HepG2 (cell line): Measurements from ENCODE around the gene RARG. TPM values are rescaled to one million over a fixed set of nuclear protein-coding genes. Genes with fewer than 3 reads are reported as not detected.

ENCODE experiments used
- ASH2L ChIP-seq: fragments of 300-600, 200-600 bp; sonication (generic); IDR thresholded peaks from 2 replicates; pipeline ENCODE4 v1.7.0; 2017; ENCODE audit warnings: low read depth, mild to moderate bottlenecking, moderate library complexity, mixed read lengths, low read length; ENCODE audit not compliant: insufficient read length
- CENPX ChIP-seq: sonication (generic); formaldehyde crosslinking; IDR thresholded peaks from 2 replicates; pipeline ENCODE4 v1.9.0; 2021; ENCODE audit warnings: mild to moderate bottlenecking, missing genetic modification reagents, moderate library complexity
- DNMT1 ChIP-seq: sonication (generic); formaldehyde crosslinking; IDR thresholded peaks from 2 replicates; pipeline ENCODE4 v1.5.1; 2020; ENCODE audit warnings: mild to moderate bottlenecking, missing genetic modification reagents
- JUN ChIP-seq: sonication (generic); formaldehyde crosslinking; IDR thresholded peaks from 2 replicates; pipeline ENCODE4 v1.4.0; 2020; ENCODE audit warnings: mild to moderate bottlenecking, missing genetic modification reagents
- KLF15 ChIP-seq: sonication (generic); formaldehyde crosslinking; IDR thresholded peaks from 2 replicates; pipeline ENCODE4 v1.8.1; 2023; ENCODE audit warnings: borderline replicate concordance, mild to moderate bottlenecking, inconsistent platforms, missing genetic modification reagents, mixed read lengths
- NR3C1 ChIP-seq: sonication (generic); formaldehyde crosslinking; IDR thresholded peaks from 2 replicates; pipeline ENCODE4 v1.4.0; 2020; ENCODE audit warnings: missing genetic modification reagents
- PAX8 ChIP-seq: sonication (generic); formaldehyde crosslinking; IDR thresholded peaks from 2 replicates; pipeline ENCODE4 v1.8.0; 2022; ENCODE audit warnings: mild to moderate bottlenecking, missing genetic modification reagents, borderline replicate concordance
- SP1 ChIP-seq, 2 experiments: fragments of 450-650 bp in 1 of 2; sonication (generic) in 1 of 2; formaldehyde crosslinking in 1 of 2; IDR thresholded peaks; 2 replicates each; pipeline versions ENCODE4 v1.4.0 to v1.6.1; 2016 to 2020; ENCODE audit warnings: missing genetic modification reagents in 1 of 2
- ZNF558 ChIP-seq: sonication (generic); formaldehyde crosslinking; IDR thresholded peaks from 2 replicates; pipeline ENCODE4 v1.9.0; 2022; ENCODE audit warnings: mild to moderate bottlenecking, missing genetic modification reagents, borderline replicate concordance
- polyA plus RNA-seq, 8 experiments: library from polyadenylated mRNA; depleted of rRNA in 3 of 8; stranded (reverse) in 7 of 8; unstranded in 1 of 8; fragments of >200 nt; fragmentation: Illumina TruSeq in 4 of 8; extraction: Trizol in 4 of 8; gene quantifications; 2 replicates each; pipeline versions ENCODE4 v1.2.1 to v1.2.3, GENCODE V29; 2011 to 2016; ENCODE audit warnings: low read depth in 4 of 8, missing spikeins in 1 of 8, mixed read lengths in 1 of 8; ENCODE audit not compliant: insufficient read depth in 1 of 8
- total RNA-seq, 5 experiments: library from RNA; depleted of rRNA; stranded (reverse); fragments of >200 nt; fragmentation: Illumina TruSeq; extraction: Trizol; gene quantifications; 2 replicates each; pipeline ENCODE4 v1.2.3, GENCODE V29; 2016; ENCODE audit warnings: low read depth in 1 of 5
- TF ChIP-seq, protein P1 (sequence below), 2 experiments: sonication (generic) in 1 of 2; formaldehyde crosslinking in 1 of 2; IDR thresholded peaks; 2 replicates each; pipeline versions ENCODE4 v1.6.1 to v1.9.0; 2014 to 2022; ENCODE audit warnings: antibody characterized with exemption in 1 of 2, borderline replicate concordance in 1 of 2, inconsistent platforms in 1 of 2, low read depth in 1 of 2, missing genetic modification reagents in 1 of 2
- TF ChIP-seq, protein P2 (sequence below): sonication (generic); formaldehyde crosslinking; conservative IDR thresholded peaks from 2 replicates; pipeline ENCODE4 v1.4.0; 2020; ENCODE audit warnings: missing genetic modification reagents
- TF ChIP-seq, protein P3 (sequence below): sonication (generic); formaldehyde crosslinking; IDR thresholded peaks from 2 replicates; pipeline ENCODE4 v1.5.0; 2020; ENCODE audit warnings: mild to moderate bottlenecking, missing genetic modification reagents

Gene RARG
- total and polyA plus RNA-seq, 2 of the 13 experiments (the other 11 are each of a cell fraction or from before 2014, with no cell fraction given), result 0.77 to 1.5 TPM

- TF ChIP-seq, protein P1, sequence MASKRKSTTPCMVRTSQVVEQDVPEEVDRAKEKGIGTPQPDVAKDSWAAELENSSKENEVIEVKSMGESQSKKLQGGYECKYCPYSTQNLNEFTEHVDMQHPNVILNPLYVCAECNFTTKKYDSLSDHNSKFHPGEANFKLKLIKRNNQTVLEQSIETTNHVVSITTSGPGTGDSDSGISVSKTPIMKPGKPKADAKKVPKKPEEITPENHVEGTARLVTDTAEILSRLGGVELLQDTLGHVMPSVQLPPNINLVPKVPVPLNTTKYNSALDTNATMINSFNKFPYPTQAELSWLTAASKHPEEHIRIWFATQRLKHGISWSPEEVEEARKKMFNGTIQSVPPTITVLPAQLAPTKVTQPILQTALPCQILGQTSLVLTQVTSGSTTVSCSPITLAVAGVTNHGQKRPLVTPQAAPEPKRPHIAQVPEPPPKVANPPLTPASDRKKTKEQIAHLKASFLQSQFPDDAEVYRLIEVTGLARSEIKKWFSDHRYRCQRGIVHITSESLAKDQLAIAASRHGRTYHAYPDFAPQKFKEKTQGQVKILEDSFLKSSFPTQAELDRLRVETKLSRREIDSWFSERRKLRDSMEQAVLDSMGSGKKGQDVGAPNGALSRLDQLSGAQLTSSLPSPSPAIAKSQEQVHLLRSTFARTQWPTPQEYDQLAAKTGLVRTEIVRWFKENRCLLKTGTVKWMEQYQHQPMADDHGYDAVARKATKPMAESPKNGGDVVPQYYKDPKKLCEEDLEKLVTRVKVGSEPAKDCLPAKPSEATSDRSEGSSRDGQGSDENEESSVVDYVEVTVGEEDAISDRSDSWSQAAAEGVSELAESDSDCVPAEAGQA (IDR thresholded peaks at IDR 0.05; ENCODE audit: low read depth), result no peak
- TF ChIP-seq, protein P1 (CRISPR knock-in tag; IDR thresholded peaks at IDR 0.05; ENCODE audit: borderline replicate concordance), result no peak
- no peak for TF ChIP-seq SP1 (IDR thresholded peaks at IDR 0.05)
- TF ChIP-seq SP1 (CRISPR knock-in tag; IDR thresholded peaks at IDR 0.05), result peak; percentile 69
- no peak; the same call in 1 of the 2 replicates for TF ChIP-seq ZNF558 (CRISPR knock-in tag)
- no peak for TF ChIP-seq DNMT1 (CRISPR knock-in tag)
- peak; percentile 59 for TF ChIP-seq ASH2L
- TF ChIP-seq, protein P2, sequence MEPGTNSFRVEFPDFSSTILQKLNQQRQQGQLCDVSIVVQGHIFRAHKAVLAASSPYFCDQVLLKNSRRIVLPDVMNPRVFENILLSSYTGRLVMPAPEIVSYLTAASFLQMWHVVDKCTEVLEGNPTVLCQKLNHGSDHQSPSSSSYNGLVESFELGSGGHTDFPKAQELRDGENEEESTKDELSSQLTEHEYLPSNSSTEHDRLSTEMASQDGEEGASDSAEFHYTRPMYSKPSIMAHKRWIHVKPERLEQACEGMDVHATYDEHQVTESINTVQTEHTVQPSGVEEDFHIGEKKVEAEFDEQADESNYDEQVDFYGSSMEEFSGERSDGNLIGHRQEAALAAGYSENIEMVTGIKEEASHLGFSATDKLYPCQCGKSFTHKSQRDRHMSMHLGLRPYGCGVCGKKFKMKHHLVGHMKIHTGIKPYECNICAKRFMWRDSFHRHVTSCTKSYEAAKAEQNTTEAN (CRISPR knock-in tag), result no peak; the same call in 1 of the 2 replicates
- no peak for TF ChIP-seq JUN (CRISPR knock-in tag)
- TF ChIP-seq KLF15 (CRISPR knock-in tag), result no peak; the same call in 1 of the 2 replicates
- TF ChIP-seq PAX8 (CRISPR knock-in tag), result no peak
- TF ChIP-seq NR3C1, result no peak
- TF ChIP-seq CENPX (CRISPR knock-in tag), result no peak
- TF ChIP-seq, protein P3, sequence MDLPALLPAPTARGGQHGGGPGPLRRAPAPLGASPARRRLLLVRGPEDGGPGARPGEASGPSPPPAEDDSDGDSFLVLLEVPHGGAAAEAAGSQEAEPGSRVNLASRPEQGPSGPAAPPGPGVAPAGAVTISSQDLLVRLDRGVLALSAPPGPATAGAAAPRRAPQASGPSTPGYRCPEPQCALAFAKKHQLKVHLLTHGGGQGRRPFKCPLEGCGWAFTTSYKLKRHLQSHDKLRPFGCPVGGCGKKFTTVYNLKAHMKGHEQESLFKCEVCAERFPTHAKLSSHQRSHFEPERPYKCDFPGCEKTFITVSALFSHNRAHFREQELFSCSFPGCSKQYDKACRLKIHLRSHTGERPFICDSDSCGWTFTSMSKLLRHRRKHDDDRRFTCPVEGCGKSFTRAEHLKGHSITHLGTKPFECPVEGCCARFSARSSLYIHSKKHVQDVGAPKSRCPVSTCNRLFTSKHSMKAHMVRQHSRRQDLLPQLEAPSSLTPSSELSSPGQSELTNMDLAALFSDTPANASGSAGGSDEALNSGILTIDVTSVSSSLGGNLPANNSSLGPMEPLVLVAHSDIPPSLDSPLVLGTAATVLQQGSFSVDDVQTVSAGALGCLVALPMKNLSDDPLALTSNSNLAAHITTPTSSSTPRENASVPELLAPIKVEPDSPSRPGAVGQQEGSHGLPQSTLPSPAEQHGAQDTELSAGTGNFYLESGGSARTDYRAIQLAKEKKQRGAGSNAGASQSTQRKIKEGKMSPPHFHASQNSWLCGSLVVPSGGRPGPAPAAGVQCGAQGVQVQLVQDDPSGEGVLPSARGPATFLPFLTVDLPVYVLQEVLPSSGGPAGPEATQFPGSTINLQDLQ, result no peak
Observed at GRCh38 chr12:53221203-53222080, 10.6 kb downstream of the RARG start (continued).
